HUDEP-2 (cell line): Measurements from ENCODE around the gene PSORS1C1.
A peak's percentile ranks its signal among the peaks of the same experiment; 100 is the strongest.
"Not testable (repeated sequence)": the region's sequence is repeated elsewhere in the genome, so short reads cannot be mapped to it uniquely, and the experiment has no call there.

Experiments used
- DNase-seq, 76 experiments: peaks; one replicate each; lab custom pipeline; 2025; ENCODE audit not compliant: unreplicated experiment in 76 of 76; lab: John Stamatoyannopoulos, UW

Gene PSORS1C1

GRCh38 chr6:31172973-31173384 lies 58.4 kb downstream of the PSORS1C1 start:
- no peak for DNase-seq

- DNase-seq, result no peak
Measured at GRCh38 chr6:31173406-31173805, 58.8 kb downstream of the PSORS1C1 start.

- no peak for DNase-seq
Measured at GRCh38 chr6:31174378-31174777, 59.8 kb downstream of the PSORS1C1 start.

GRCh38 chr6:31175971-31176370 lies 61.4 kb downstream of the PSORS1C1 start:
- peak in 43 of 76 experiments; percentile 13 to 73 (median 33) for DNase-seq

- peak in 1 of 76 experiments; percentile 12 for DNase-seq
Measured at GRCh38 chr6:31178143-31179041, 63.8 kb downstream of the PSORS1C1 start.

GRCh38 chr6:31179042-31179386 lies 64.4 kb downstream of the PSORS1C1 start:
- DNase-seq, result no peak

GRCh38 chr6:31179896-31180295 lies 65.3 kb downstream of the PSORS1C1 start:
- no peak for DNase-seq

- peak in 74 of 76 experiments; percentile 33 to 95 (median 86) for DNase-seq
Measured at GRCh38 chr6:31180500-31180899, 65.9 kb downstream of the PSORS1C1 start.

- DNase-seq, result not testable (repeated sequence)
Measured at GRCh38 chr6:31183287-31183686, 68.7 kb downstream of the PSORS1C1 start.

GRCh38 chr6:31183859-31184258 lies 69.3 kb downstream of the PSORS1C1 start:
- not testable (repeated sequence) for DNase-seq

- DNase-seq, result not testable (repeated sequence)
Measured at GRCh38 chr6:31185695-31186051, 71.1 kb downstream of the PSORS1C1 start.

GRCh38 chr6:31186052-31186734 lies 71.6 kb downstream of the PSORS1C1 start:
- no peak for DNase-seq

- no peak for DNase-seq
Measured at GRCh38 chr6:31187780-31188194, 73.2 kb downstream of the PSORS1C1 start.

- DNase-seq, result not testable (repeated sequence)
Measured at GRCh38 chr6:31189223-31189622, 74.6 kb downstream of the PSORS1C1 start.
